ENCODE measurements around the gene DCTPP1.

The DCTPP1 gene

DNA sequence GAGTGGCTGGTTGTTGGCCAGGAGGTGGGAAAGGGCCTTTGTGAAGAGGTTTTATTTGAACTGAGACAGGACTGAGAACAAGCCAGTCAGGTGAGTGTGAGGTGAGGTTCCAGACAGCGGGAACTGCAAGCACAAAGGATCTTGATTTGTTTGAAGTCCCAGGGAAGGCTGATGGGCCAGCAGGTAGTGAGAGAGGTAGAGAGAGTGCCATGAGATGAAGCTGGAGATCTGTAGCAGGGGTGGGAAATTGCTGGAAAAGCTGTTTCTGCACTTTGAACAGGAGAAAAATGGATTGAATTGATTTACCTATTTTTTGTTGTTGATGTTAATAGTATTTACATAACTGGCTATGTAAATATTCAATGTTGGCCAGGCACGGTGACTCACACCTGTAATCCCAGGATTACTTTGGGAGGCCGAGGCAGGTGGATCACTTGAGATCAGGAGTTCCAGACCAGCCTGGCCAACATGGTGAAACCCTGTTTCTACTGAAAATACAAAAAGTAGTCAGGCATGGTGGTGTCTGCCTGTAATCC is 7.7 kb upstream of the DCTPP1 start:
- Mint-ChIP-seq H3K27ac (no peak overlapping the region), H3K4me1 (ENCODE audit: low read depth) (peaks cover 38% of the 10 kb centered on the region), H3K27me3 (no peaks in the 10 kb centered on the region)

DNA sequence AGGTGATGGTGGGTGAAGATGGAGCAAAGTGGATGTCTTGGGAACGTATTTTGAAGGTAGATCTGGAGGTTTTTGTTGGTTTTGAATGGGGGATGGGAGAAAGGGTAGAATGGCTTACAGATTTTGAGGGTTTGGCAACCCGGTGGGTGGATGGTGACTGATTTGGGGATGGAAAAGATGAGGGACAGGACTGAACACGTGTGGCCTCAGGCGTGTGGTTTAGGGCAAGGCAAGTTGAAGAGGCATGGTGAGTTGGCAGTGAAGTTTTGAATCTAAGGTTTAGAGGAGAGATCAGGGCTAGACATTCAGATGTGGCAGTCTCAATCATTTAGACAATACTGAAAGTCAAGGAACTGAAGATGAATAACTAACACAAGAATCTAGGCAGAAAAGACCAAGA is 5.0 kb upstream of the DCTPP1 start:
- H3K4me3 Mint-ChIP-seq: peak overlapping the region; percentile 66
- peaks cover 28% of the 10 kb centered on the region for H3K4me1 Mint-ChIP-seq (ENCODE audit: low read depth)
- H3K27me3 Mint-ChIP-seq: no peaks in the 10 kb centered on the region
- H3K27ac Mint-ChIP-seq: peak overlapping the region; percentile 91
- no peaks in the 10 kb centered on the region for H3K9me3 Mint-ChIP-seq
- H3K36me3 Mint-ChIP-seq (ENCODE audit: low read depth): no peaks in the 10 kb centered on the region

More for the DNA sequence above, 7.7 kb upstream of the DCTPP1 start:
- Mint-ChIP-seq H3K36me3 (ENCODE audit: low read depth) (no peaks in the 10 kb centered on the region), H3K4me3 (no peak overlapping the region), H3K9me3 (no peaks in the 10 kb centered on the region)

DNA sequence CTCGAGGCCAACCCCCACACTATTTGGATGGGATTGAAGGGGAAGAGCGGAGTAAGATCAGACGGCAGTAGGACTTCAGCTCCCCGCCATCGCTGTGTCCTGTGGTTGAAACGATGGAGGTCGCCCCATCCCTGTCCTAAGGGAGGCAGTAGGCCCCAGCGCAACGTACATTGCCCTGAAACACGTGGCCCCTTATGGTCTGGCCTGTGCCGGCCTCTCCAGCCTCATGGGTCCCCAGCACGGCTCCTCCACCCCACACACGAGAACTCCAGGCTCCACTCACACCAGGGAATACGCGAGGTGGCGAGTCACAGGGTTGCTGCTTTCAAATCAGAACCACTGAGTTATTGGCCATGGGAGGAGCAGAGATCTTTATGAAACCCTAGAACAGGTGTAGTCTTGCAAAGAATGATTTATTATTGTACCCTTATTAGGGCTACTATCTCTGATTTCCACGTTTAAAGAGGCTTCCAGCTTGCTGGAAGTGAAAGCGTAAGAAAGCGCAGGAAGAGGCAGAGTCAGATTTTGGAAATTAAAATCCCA is 669 bp upstream of the DCTPP1 start:
- H3K27me3 Mint-ChIP-seq: no peaks in the 10 kb centered on the region
- no peak overlapping the region for H3K4me3 Mint-ChIP-seq
- peaks cover 26% of the 10 kb centered on the region for H3K36me3 Mint-ChIP-seq (ENCODE audit: low read depth)
- no peaks in the 10 kb centered on the region for H3K9me3 Mint-ChIP-seq
- H3K4me1 Mint-ChIP-seq (ENCODE audit: low read depth): peaks cover 44% of the 10 kb centered on the region
- no peak overlapping the region for H3K27ac Mint-ChIP-seq

- Mint-ChIP-seq H3K4me3 (no peak overlapping the region), H3K9me3 (no peaks in the 10 kb centered on the region), H3K4me1 (ENCODE audit: low read depth) (peaks cover 34% of the 10 kb centered on the region), H3K36me3 (ENCODE audit: low read depth) (peaks cover 32% of the 10 kb centered on the region), H3K27me3 (no peaks in the 10 kb centered on the region), H3K27ac (no peak overlapping the region)
These were observed 482 bp downstream of the DCTPP1 start for GRCh38 chr16:30429418-30429677.

DNA sequence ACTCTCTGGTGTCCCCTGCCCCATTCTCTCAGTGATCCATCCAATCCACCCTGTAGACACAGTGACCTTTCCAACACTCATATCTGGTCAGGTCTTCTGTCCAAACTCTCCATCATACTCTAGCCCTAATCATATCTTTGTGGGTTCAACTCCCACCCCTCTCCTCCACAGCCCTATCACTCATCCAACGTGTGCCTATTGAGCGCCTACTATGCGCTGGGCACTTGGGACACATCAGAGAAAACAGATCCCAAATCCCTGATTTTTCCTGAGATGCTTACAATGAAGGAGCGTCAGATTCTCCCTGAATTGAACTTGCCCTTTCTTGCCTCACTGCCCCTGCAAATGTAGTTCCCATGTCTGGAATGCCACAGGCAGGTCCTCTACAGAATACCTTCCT is 1.8 kb downstream of the DCTPP1 start:
- Mint-ChIP-seq H3K27ac (no peak overlapping the region), H3K36me3 (ENCODE audit: low read depth) (peaks cover 43% of the 10 kb centered on the region), H3K27me3 (no peaks in the 10 kb centered on the region), H3K4me3 (no peak overlapping the region), H3K9me3 (no peaks in the 10 kb centered on the region), H3K4me1 (ENCODE audit: low read depth) (peaks cover 25% of the 10 kb centered on the region)

DNA sequence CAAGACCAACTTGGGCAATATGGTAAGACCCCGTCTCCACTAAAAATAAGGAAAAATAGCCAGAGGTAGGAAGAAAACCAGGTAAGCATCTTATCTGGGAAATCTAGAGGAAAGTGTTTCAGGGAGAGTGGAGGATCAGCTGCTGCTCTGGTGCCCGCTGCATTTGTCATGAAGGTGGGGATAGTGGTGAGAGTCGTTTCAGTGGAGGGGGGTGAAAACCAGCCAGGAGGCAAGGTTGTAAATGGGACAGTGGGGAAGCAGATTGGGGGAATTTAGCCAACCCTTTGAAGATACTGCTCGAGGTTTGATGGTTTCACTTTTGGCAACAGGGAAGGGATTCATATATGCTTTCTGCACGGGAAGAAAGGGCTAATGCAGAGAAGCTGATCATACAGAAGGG is 8.8 kb downstream of the DCTPP1 start:
- Mint-ChIP-seq H3K27me3 (no peaks in the 10 kb centered on the region), H3K4me1 (ENCODE audit: low read depth) (peaks cover 25% of the 10 kb centered on the region), H3K9me3 (no peaks in the 10 kb centered on the region), H3K4me3 (no peak overlapping the region), H3K27ac (no peak overlapping the region), H3K36me3 (ENCODE audit: low read depth) (peaks cover 60% of the 10 kb centered on the region)

DNA sequence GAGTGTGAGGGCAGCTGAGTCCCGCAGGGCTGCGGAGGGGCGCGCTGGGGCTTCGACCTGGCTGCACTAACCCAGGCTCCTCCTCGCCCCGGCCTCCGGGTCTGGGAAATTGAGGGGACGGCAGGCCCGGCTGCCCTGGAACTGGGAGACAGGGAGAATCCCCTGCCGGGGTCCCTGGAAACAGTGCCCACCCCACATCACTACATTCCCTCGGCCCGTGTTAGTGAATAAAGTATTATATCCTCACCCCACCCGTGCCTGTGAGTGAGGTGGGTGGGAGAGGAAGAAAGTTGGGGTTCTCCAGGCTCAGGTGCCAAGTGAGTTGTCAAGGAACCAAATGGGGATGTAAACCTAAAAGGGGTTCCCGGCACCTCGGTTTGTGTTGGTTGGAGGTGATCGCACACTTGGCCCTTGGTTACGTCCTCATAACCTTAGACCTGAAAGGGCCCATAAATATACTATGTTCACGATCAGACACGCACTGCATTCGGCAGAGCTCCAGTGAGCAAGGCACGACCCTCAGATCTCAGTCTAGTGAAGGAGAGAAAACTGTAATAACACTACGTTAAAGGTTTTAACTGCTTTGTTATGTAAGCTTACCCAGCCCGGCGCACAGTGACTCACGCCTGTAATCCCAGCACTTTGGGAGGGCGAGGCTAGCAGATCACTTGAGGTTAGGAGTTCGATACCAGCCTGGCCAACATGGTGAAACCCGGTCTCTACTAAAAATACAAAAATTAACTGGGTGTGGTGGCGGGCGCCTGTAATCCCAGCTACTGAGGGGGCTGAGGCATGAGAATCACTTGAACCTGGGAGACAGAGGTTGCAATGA is 11.3 kb downstream of the DCTPP1 start:
- Mint-ChIP-seq H3K4me1 (ENCODE audit: low read depth) (peaks cover 30% of the 10 kb centered on the region), H3K4me3 (peak overlapping the region; percentile 67), H3K27ac (peak overlapping the region; percentile 31), H3K9me3 (no peaks in the 10 kb centered on the region), H3K36me3 (ENCODE audit: low read depth) (peaks cover 52% of the 10 kb centered on the region), H3K27me3 (no peaks in the 10 kb centered on the region)

- H3K4me1 Mint-ChIP-seq (ENCODE audit: low read depth): peaks cover 35% of the 10 kb centered on the region
- H3K9me3 Mint-ChIP-seq: no peaks in the 10 kb centered on the region
- no peaks in the 10 kb centered on the region for H3K27me3 Mint-ChIP-seq
- H3K27ac Mint-ChIP-seq: peak overlapping the region; percentile 36
- H3K4me3 Mint-ChIP-seq: peak overlapping the region; percentile 67
- H3K36me3 Mint-ChIP-seq (ENCODE audit: low read depth): peaks cover 50% of the 10 kb centered on the region
These were observed 12.1 kb downstream of the DCTPP1 start for GRCh38 chr16:30417529-30418349.

DNA sequence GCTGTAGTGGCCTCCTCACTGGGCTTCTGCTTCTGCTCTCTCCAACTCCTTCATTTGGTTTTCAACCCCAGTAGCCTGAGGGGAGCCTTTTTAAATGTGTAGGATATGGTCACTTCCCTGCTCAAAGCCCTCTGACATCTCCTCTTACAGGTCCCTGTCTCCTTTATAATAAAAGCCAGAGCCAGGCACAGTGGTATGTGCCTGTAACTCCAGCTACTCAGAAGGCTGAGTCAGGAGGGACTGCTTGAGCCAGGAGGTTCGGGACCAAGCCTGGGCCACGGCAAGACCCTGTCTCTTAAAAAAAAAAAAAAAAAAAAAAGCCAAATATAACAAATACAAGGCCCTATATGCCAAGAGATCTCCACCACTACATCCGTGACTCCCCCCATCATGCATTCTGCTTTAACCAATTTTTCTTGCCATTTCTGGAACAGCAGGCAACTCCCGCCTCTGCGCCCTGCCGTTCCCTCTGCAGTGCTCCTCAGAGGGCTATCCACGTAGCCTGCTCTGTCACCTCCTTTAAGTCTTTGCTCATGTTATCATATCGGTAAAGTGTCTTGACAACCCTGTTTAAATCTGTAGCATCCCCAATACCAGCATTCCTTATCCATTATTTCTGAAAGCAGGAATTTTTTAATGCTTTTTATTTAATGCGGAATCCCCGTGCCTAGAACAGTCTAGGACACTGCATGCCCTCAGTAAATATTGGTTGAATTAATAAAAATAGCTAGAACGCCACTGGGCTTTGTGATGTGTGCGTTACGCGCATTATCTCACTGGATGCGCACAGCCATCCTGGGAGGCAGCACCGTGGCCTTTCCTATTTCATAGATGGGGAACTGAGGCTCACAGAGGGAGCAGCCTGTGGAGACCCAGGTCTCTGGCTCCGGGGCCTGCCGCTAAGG is 13.0 kb downstream of the DCTPP1 start:
- peaks cover 47% of the 10 kb centered on the region for H3K36me3 Mint-ChIP-seq (ENCODE audit: low read depth)
- no peak overlapping the region for H3K4me3 Mint-ChIP-seq
- peaks cover 44% of the 10 kb centered on the region for H3K4me1 Mint-ChIP-seq (ENCODE audit: low read depth)
- no peak overlapping the region for H3K27ac Mint-ChIP-seq
- no peaks in the 10 kb centered on the region for H3K27me3 Mint-ChIP-seq
- no peaks in the 10 kb centered on the region for H3K9me3 Mint-ChIP-seq

DNA sequence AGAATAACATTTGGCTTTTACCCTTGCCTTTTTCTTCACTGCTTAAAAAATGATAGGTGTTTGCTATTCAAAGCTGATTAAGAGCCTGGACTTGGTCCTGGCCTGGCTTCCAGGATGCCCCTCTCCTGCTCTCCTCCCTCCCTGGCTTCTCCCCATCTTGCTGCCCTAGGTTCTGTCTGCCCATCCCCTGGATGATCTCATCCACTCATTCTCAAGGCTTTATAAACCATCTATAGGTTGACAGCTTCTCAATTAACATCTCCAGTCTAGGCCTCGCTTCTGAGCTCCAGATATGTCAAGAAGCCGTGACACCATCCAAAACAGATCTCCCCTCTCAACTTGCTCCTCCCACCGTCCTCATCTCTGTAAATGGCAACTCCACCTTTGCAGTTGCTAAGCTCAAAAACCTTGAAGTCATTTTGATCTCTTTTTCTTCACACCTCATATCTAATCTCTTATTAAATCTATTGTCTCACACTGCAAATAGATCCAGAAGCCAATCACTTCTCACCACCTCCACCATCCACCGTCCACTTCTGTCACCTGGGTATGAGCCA is 13.7 kb downstream of the DCTPP1 start:
- H3K4me3 Mint-ChIP-seq: no peak overlapping the region
- H3K4me1 Mint-ChIP-seq (ENCODE audit: low read depth): peaks cover 44% of the 10 kb centered on the region
- no peaks in the 10 kb centered on the region for H3K9me3 Mint-ChIP-seq
- peaks cover 47% of the 10 kb centered on the region for H3K36me3 Mint-ChIP-seq (ENCODE audit: low read depth)
- H3K27me3 Mint-ChIP-seq: no peaks in the 10 kb centered on the region
- H3K27ac Mint-ChIP-seq: no peak overlapping the region

GRCh38 chr16:30414159-30414558 is 15.7 kb downstream of the DCTPP1 start:
- Mint-ChIP-seq H3K4me1 (ENCODE audit: low read depth) (peaks cover 51% of the 10 kb centered on the region), H3K4me3 (no peak overlapping the region), H3K36me3 (ENCODE audit: low read depth) (peaks cover 41% of the 10 kb centered on the region), H3K27me3 (no peaks in the 10 kb centered on the region), H3K9me3 (no peaks in the 10 kb centered on the region), H3K27ac (peak overlapping the region; percentile 9)

GRCh38 chr16:30413112-30413806 is 16.6 kb downstream of the DCTPP1 start:
- peaks cover 51% of the 10 kb centered on the region for H3K4me1 Mint-ChIP-seq (ENCODE audit: low read depth)
- no peak overlapping the region for H3K4me3 Mint-ChIP-seq
- H3K27me3 Mint-ChIP-seq: no peaks in the 10 kb centered on the region
- no peaks in the 10 kb centered on the region for H3K9me3 Mint-ChIP-seq
- peaks cover 37% of the 10 kb centered on the region for H3K36me3 Mint-ChIP-seq (ENCODE audit: low read depth)
- no peak overlapping the region for H3K27ac Mint-ChIP-seq

- peak overlapping the region; percentile 83 for H3K4me3 Mint-ChIP-seq
- H3K27ac Mint-ChIP-seq: no peak overlapping the region
- no peaks in the 10 kb centered on the region for H3K27me3 Mint-ChIP-seq
- peaks cover 22% of the 10 kb centered on the region for H3K36me3 Mint-ChIP-seq (ENCODE audit: low read depth)
- peaks cover 41% of the 10 kb centered on the region for H3K4me1 Mint-ChIP-seq (ENCODE audit: low read depth)
- H3K9me3 Mint-ChIP-seq: no peaks in the 10 kb centered on the region
These were observed 20.4 kb downstream of the DCTPP1 start for GRCh38 chr16:30409125-30410060.
